ENCODE data around the gene AKAP8L. TPM values are rescaled to one million over a fixed set of nuclear protein-coding genes. Genes with fewer than 3 reads are reported as not detected.
"Not testable (repeated sequence)": the region's sequence is repeated elsewhere in the genome, so short reads cannot be mapped to it uniquely, and the experiment has no call there.

Gene AKAP8L
- total and polyA plus RNA-seq, 10 of the 15 experiments (the other 5 are each of a cell fraction or from before 2014, with no cell fraction given): 0.66 to 64.3 (median 40.0) TPM

- CTCF ChIA-PET: no interaction called here
- no peak for TF ChIP-seq ZSCAN29 (IDR thresholded peaks at IDR 0.05)
- peak; percentile 48 for TF ChIP-seq POLR2A (IDR thresholded peaks at IDR 0.05; ENCODE audit: low read depth, low read length)
- 0 out of 2 replicates have a peak, but pooled peaks cover 4% of the 10 kb centered on the region for H4K20me1 ChIP-seq (ENCODE audit: control insufficient read depth, insufficient read depth)
- H3K79me2 ChIP-seq (ENCODE audit: control insufficient read depth, insufficient read depth, low read length): no peaks in the 10 kb centered on the region
- SMC1A ChIA-PET (ENCODE audit: uncharacterized antibody, unreplicated experiment): interaction anchor here (0.6 kb wide), 1 partner anchor 316 kb away, joined by 3 read pairs; no protein-coding TSS in a partner anchor
- DNase-seq (ENCODE audit: low read depth, low spot score) (no peak), ATAC-seq (no peak), FAIRE-seq (no peak)
- 95% methylated on average over 27 of the region's 27 CpGs for WGBS (ENCODE audit: insufficient coverage, insufficient replicate concordance, low lambda C conversion rate, missing lambda C conversion rate)
- BruUV-seq (replicated peaks): no TSS peak
- H3K4me2 ChIP-seq (ENCODE audit: control insufficient read depth, insufficient read depth): no peak overlapping the region
- RAD21 ChIA-PET (ENCODE audit: unreplicated experiment): no interaction called here
- H3K9ac ChIP-seq (ENCODE audit: control insufficient read depth, insufficient read depth, low read length): no peak overlapping the region
- intact Hi-C loops (cut with micrococcal nuclease; ENCODE audit: unreplicated experiment): no loop called here
- H3K4me1 ChIP-seq (ENCODE audit: control insufficient read depth, insufficient read depth, low read length): no peaks in the 10 kb centered on the region
- in situ Hi-C loops (cut with MboI): no loop called here
- no peaks in the 10 kb centered on the region for H3K9me3 ChIP-seq (replicated peaks; ENCODE audit: control insufficient read depth, insufficient read depth, low read length)
- no peak overlapping the region for H2AFZ ChIP-seq (ENCODE audit: control insufficient read depth, low read depth, low read length)
- H3K27me3 ChIP-seq (replicated peaks in 1 of 2; ENCODE audit: control insufficient read depth in 2 of 2, insufficient read depth in 2 of 2, low read length in 1 of 2): no peaks in the 10 kb centered on the region
- H3K36me3 ChIP-seq (ENCODE audit: control insufficient read depth in 2 of 2, insufficient read depth in 2 of 2, low read length in 1 of 2): peaks cover 22 to 26% of the 10 kb centered on the region in 2 experiments
- no peak overlapping the region for H3K27ac ChIP-seq (ENCODE audit: control insufficient read depth, insufficient read depth)
- POLR2A ChIA-PET: no interaction called here
- no peak overlapping the region for H3K4me3 ChIP-seq
Measured at GRCh38 chr19:15354566-15355296, 64.1 kb downstream of the AKAP8L start.

GRCh38 chr19:15353908-15354307 is 64.9 kb downstream of the AKAP8L start:
- Histone ChIP-seq H3K4me3 (no peak overlapping the region), H3K4me1 (ENCODE audit: control insufficient read depth, insufficient read depth, low read length) (no peaks in the 10 kb centered on the region), H3K79me2 (ENCODE audit: control insufficient read depth, insufficient read depth, low read length) (no peaks in the 10 kb centered on the region), H2AFZ (ENCODE audit: control insufficient read depth, low read depth, low read length) (no peak overlapping the region), H3K36me3 (ENCODE audit: control insufficient read depth in 2 of 2, insufficient read depth in 2 of 2, low read length in 1 of 2) (peaks cover 17 to 25% of the 10 kb centered on the region in 2 experiments), H3K27ac (ENCODE audit: control insufficient read depth, insufficient read depth) (no peak overlapping the region), H4K20me1 (ENCODE audit: control insufficient read depth, insufficient read depth) (0 out of 2 replicates have a peak, but pooled peaks cover 4% of the 10 kb centered on the region), H3K9me3 (replicated peaks; ENCODE audit: control insufficient read depth, insufficient read depth, low read length) (no peaks in the 10 kb centered on the region), H3K4me2 (ENCODE audit: control insufficient read depth, insufficient read depth) (no peak overlapping the region), H3K27me3 (replicated peaks in 1 of 2; ENCODE audit: control insufficient read depth in 2 of 2, insufficient read depth in 2 of 2, low read length in 1 of 2) (no peaks in the 10 kb centered on the region), H3K9ac (ENCODE audit: control insufficient read depth, insufficient read depth, low read length) (no peak overlapping the region)
- TF ChIP-seq SPI1 (IDR thresholded peaks at IDR 0.05; ENCODE audit: borderline replicate concordance, insufficient read depth, low read depth, low read length) (no peak), FOXK2 (IDR thresholded peaks at IDR 0.05) (no peak), JUND (IDR thresholded peaks at IDR 0.05; ENCODE audit: low read depth, low read length) (no peak)
- BruUV-seq (replicated peaks): no TSS peak
- CTCF ChIA-PET: no interaction called here
- FAIRE-seq: no peak
- RAD21 ChIA-PET (ENCODE audit: unreplicated experiment): no interaction called here
- SMC1A ChIA-PET (ENCODE audit: uncharacterized antibody, unreplicated experiment): interaction anchor here (0.6 kb wide), 1 partner anchor 316 kb away, joined by 3 read pairs; no protein-coding TSS in a partner anchor
- DNase-seq (ENCODE audit: low read depth, low spot score): no peak
- in situ Hi-C loops (cut with MboI) (no loop called here), intact Hi-C loops (cut with micrococcal nuclease; ENCODE audit: unreplicated experiment) (no loop called here)
- WGBS (ENCODE audit: insufficient coverage, insufficient replicate concordance, low lambda C conversion rate, missing lambda C conversion rate): 73% methylated on average over 4 of the region's 4 CpGs
- ATAC-seq: no peak
- POLR2A ChIA-PET: no interaction called here

GRCh38 chr19:15352535-15352934 is 66.3 kb downstream of the AKAP8L start:
- H3K36me3 ChIP-seq (ENCODE audit: control insufficient read depth in 2 of 2, insufficient read depth in 2 of 2, low read length in 1 of 2): peaks cover 8 to 14% of the 10 kb centered on the region in 2 experiments
- H3K9me3 ChIP-seq (replicated peaks; ENCODE audit: control insufficient read depth, insufficient read depth, low read length); ATAC-seq; BruUV-seq (replicated peaks); H3K27ac ChIP-seq (ENCODE audit: control insufficient read depth, insufficient read depth); SMC1A ChIA-PET (ENCODE audit: uncharacterized antibody, unreplicated experiment); DNase-seq (ENCODE audit: low read depth, low spot score); H3K27me3 ChIP-seq (replicated peaks in 1 of 2; ENCODE audit: control insufficient read depth in 2 of 2, insufficient read depth in 2 of 2, low read length in 1 of 2); H3K4me1 ChIP-seq (ENCODE audit: control insufficient read depth, insufficient read depth, low read length); FAIRE-seq; H3K4me2 ChIP-seq (ENCODE audit: control insufficient read depth, insufficient read depth); in situ Hi-C loops (cut with MboI); intact Hi-C loops (cut with micrococcal nuclease; ENCODE audit: unreplicated experiment); H3K79me2 ChIP-seq (ENCODE audit: control insufficient read depth, insufficient read depth, low read length); H3K9ac ChIP-seq (ENCODE audit: control insufficient read depth, insufficient read depth, low read length); H2AFZ ChIP-seq (ENCODE audit: control insufficient read depth, low read depth, low read length); H3K4me3 ChIP-seq; H4K20me1 ChIP-seq (ENCODE audit: control insufficient read depth, insufficient read depth): not testable (repeated sequence)
- RAD21 ChIA-PET (ENCODE audit: unreplicated experiment): interaction anchor here (1.0 kb wide), 1 partner anchor 25 kb away, joined by 3 read pairs; no protein-coding TSS in a partner anchor
- CTCF ChIA-PET: interaction anchor here (0.9 kb wide), 1 partner anchor 28 kb away, joined by 3 read pairs; no protein-coding TSS in a partner anchor
- POLR2A ChIA-PET: interaction anchor here (0.5 kb wide), 1 partner anchor 132 kb away, joined by 3 read pairs; no protein-coding TSS in a partner anchor
- WGBS (ENCODE audit: insufficient coverage, insufficient replicate concordance, low lambda C conversion rate, missing lambda C conversion rate): 71% methylated on average over 8 of the region's 8 CpGs
